Gastrocnemius medialis (tissue), 4 donors: ENCODE measurements around the gene SSC4D.

ENCODE experiments used
- POLR2A ChIP-seq, 2 donors: fragments of 450-650 bp; IDR thresholded peaks; one replicate each; pipeline ENCODE4 v1.6.1; 2017; ENCODE audit warnings: antibody characterized with exemption in 2 of 2, mild to moderate bottlenecking in 2 of 2, moderate library complexity in 2 of 2
- TF ChIP-seq, protein P1 (sequence below), 5 experiments: fragments of 450-650 bp in 3 of 5; fragments of 200-600 bp in 2 of 5; sonication (generic) in 2 of 5; IDR thresholded peaks in 4 of 5; conservative IDR thresholded peaks in 1 of 5; 1 replicate in 4 of 5; 2 replicates in 1 of 5; pipeline ENCODE4 v1.5.1; 2016 to 2019; ENCODE audit warnings: antibody characterized with exemption in 5 of 5, mild to moderate bottlenecking in 3 of 5, moderate library complexity in 3 of 5

- TF ChIP-seq, protein P1, sequence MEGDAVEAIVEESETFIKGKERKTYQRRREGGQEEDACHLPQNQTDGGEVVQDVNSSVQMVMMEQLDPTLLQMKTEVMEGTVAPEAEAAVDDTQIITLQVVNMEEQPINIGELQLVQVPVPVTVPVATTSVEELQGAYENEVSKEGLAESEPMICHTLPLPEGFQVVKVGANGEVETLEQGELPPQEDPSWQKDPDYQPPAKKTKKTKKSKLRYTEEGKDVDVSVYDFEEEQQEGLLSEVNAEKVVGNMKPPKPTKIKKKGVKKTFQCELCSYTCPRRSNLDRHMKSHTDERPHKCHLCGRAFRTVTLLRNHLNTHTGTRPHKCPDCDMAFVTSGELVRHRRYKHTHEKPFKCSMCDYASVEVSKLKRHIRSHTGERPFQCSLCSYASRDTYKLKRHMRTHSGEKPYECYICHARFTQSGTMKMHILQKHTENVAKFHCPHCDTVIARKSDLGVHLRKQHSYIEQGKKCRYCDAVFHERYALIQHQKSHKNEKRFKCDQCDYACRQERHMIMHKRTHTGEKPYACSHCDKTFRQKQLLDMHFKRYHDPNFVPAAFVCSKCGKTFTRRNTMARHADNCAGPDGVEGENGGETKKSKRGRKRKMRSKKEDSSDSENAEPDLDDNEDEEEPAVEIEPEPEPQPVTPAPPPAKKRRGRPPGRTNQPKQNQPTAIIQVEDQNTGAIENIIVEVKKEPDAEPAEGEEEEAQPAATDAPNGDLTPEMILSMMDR (IDR thresholded peaks at IDR 0.05 in 4 of 5, conservative IDR thresholded peaks at IDR 0.05 in 1 of 5), result no peak
- TF ChIP-seq POLR2A (IDR thresholded peaks at IDR 0.05), result no peak
Measured at GRCh38 chr7:76368190-76368589, 41.3 kb downstream of the SSC4D start.
